LHCN-M2 (cell line): ENCODE results near the gene TMEM141. TPM values are rescaled to one million over a fixed set of nuclear protein-coding genes. Genes with fewer than 3 reads are reported as not detected.

Experiments used
- DNase-seq: peaks from one replicate; pipeline ENCODE4 v3.0.0-alpha.2; 2012; ENCODE audit warnings: low read depth
- total RNA-seq: library from RNA; depleted of rRNA; stranded (reverse); fragments of >200 nt; gene quantifications from 2 replicates; pipeline ENCODE4 v1.2.3, GENCODE V29; 2014

TMEM141 gene
- total RNA-seq, 1 experiment from 2014 or later = 76.3 TPM

GRCh38 chr9:136814725-136815421 is 23.7 kb downstream of the TMEM141 start:
- DNase-seq = no peak

- no peak for DNase-seq
Observed at GRCh38 chr9:136815422-136815782, 24.3 kb downstream of the TMEM141 start.

- DNase-seq = no peak
Observed at GRCh38 chr9:136820971-136821825, 30.1 kb downstream of the TMEM141 start.

DNA sequence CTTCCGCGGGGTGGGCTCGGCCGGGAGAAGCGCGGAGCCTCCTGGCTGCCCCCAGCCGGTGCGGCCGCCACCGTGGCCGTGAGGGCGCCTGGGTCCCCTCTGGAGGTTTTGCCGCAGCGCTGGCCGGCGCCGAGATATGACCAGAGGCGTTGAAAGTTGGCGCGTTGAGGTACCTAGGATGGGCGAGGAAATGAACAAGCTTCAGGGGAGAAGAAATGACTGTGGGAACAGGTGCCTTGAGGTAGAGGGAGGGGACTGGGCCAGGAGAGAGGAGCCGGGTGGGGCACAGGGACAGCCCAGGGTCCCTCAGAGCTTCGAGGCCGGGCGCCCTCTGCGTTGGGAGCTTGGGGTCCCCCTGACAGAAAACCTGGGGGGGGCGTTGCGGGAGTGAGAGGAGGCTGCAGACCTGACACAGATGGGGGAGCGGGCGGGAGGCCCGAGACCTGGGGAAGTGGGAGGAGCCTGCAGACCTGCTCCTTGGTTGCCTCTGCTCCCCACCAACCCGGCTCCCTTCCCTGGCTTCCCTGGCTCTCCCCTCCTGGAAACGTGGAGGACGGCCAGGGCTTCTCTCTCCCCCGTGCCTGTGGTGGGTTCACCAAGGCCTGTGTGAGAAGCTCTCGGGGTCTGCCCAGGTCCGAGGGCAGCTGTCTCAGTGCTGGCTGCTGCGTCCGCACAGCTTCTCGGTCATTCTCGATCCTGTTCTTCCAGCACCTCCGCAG is 30.8 kb downstream of the TMEM141 start:
- DNase-seq = no peak

GRCh38 chr9:136823136-136824046 is 32.2 kb downstream of the TMEM141 start:
- DNase-seq = no peak

- no peak for DNase-seq
Observed at GRCh38 chr9:136824496-136825225, 33.5 kb downstream of the TMEM141 start.

DNA sequence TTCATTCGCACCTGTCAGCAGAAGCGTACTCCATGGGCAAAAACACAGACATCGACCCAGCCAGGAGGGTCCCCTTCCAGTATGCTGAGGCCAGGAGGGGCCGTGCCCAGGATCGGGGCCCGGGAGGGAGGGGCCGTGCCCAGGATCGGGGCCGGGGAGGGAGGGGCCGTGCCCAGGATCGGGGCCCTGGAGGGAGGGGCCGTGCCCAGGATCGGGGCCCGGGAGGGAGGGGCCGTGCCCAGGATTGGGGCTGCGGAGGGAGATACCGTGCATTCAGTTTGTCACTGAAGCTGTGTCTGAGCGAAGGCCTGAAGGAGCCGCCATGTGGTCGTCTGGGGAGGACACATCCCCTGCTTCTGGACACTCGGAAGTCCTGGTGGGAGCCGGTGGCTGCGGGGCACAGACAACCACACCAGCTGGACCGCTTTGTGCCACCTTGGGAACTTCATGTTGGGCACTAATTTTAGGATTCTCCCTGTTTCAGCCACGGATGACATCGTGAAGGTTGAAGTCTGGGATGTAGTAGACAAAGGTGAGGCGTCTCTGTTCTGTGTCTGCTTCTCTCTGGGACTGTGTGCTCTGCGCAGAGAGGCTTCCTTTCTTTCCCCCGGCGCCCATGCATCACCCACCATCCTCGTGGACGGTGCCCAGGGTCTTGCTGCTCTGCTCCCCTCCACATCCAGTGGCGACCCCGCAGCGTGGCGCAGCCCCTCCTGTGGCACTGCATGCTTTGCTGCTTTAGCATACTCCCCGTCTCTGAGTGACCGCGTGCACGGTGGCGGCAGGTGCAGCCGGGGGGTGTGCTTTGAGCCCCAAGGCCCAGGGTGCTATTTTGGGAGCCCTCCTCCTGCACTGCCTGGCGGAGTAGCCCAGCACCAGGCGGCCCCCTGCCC is 34.4 kb downstream of the TMEM141 start:
- DNase-seq = no peak

GRCh38 chr9:136826188-136826541 is 35.0 kb downstream of the TMEM141 start:
- DNase-seq = no peak

DNA sequence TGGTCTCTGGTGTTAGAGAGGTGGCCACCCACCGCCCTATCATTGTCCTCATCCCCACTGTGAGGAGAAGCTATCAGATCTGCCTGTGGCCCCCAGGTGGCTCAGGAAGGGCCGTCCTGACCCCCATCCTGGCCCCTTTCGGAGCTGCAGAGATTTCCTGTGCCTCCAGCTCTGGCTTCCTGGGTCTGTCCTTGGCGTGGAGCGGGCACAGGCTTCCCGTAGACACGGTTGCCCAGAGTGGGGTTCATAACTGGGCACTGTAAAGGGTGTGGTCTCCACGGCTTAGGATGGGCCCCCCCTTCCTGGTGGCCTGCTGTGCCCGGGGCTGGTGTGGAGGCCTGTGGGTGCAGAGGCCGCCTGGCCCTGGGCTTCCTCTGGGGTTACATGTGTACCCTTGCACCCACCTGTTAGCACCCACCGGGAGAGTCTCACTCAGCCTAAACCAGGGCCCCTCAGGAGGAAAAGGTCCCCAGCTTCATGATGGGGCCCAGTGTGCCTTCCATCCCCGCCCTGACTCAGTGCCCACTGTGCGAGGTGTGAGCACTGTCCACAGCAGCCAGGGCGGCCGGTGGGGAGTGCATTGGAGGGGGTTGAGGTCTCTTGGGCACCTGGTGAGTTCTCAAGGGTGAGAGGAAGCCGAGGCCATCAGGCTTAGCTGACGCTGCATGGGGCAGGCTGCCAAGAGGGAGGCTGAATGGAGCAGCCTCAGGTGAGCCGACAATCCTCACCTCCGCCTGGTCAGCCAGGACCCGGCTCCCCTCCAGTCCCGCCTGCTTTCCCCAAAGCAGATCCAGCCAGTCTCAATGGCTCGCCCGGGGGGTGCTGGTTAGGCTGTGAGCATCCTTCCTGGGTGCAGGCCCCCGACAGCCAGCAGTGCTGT is 35.8 kb downstream of the TMEM141 start:
- no peak for DNase-seq

GRCh38 chr9:136827794-136828473 is 36.8 kb downstream of the TMEM141 start:
- DNase-seq = no peak

DNA sequence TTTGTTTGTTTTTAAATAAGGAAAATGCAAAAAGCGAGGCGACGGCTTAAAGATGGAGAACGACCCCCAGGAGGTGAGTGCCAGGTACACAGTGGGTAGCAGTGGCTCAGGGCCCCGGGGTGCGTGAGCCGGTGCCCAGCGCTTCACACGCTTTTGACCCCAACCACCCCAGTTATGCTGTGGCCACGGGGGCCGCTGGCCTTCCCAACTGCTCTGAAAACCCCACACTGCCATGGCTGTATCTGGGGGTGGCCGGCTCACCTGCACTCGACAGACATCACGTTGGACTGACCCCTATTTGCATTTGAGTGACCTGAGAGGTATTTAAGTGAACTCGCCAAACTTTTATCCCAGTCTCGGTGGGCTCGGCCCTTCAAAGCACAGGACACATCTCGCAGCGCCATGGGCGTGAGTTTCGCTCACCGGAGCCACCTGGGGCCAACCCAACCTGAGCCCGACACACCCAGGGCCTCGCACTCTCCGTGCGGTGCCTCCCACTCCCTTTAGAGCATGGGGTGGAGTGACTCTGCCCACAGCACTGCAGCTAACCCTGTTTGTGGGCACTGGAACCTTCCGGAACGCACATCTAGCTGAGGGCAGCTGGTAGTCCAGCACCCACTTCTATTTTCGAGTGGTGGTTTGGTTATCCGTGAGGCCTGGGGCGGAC is 37.5 kb downstream of the TMEM141 start:
- DNase-seq = no peak

- no peak for DNase-seq
Observed at GRCh38 chr9:136829412-136829811, 38.3 kb downstream of the TMEM141 start.

DNA sequence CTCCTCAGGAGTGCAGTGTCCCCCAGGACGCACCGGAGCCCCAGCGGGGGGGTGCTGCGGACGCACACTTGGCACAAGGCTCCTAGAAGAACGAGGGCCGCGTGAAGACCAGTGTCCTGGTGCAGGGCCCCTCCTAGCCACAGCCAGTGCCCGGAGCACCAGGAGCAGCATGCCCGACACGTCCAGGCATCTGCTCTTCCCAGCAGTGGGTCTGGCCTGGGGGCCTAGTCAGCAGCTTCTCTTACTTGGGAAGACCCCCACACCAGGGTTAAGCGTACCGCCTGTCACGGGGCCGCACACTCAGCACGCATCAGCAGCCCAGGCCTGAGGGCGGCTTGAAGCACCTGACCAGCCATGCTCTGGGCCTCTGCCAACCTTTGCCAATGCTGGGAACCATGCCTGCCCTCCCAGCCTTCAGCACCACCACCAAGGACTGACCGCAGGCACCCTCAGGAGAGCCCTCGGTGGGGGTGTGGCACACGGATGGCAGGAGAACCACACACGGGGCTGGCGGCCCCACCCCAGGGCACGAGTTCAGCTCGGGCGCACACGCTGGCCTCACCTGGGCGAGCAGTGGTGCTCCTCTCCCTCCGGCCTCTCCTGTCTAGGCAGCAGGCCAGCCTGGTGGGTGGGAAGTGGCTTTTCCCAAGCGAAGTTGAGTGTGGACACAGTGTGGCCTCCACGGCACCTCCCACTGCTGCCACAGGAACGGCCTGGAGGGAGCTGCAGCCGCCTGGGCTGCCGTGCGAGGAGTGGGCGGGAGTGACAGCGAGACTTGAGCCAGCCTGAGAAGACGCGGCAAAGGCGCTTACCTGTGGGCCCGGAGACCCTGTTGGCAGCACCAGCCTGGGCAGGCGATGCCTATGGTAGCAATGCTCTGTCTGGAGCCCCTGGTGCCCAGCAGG is 39.1 kb downstream of the TMEM141 start:
- DNase-seq = no peak

GRCh38 chr9:136831002-136831719 is 40.0 kb downstream of the TMEM141 start:
- no peak for DNase-seq

- DNase-seq = no peak
Observed at GRCh38 chr9:136831720-136832104, 40.6 kb downstream of the TMEM141 start.

GRCh38 chr9:136832581-136832980 is 41.4 kb downstream of the TMEM141 start:
- DNase-seq = peak; percentile 31
